Activated CD4-positive, CD25-positive, alpha-beta regulatory T cell treated with anti-CD3 and anti-CD28 coated beads, Interleukin-2, amount 50 U/mL, for 16 hours (primary cell): Measurements from ENCODE around the gene CIBAR2.
"Not testable (repeated sequence)": the region's sequence is repeated elsewhere in the genome, so short reads cannot be mapped to it uniquely, and the experiment has no call there.

Source experiments
- DNase-seq: peaks from one replicate; pipeline ENCODE4 v3.0.0-alpha.2; 2020; ENCODE audit warnings: low read depth, low spot score

CIBAR2 gene

GRCh38 chr16:85062845-85063244 is 49.4 kb downstream of the CIBAR2 start:
- DNase-seq: no peak

GRCh38 chr16:85062323-85062722 is 49.9 kb downstream of the CIBAR2 start:
- no peak for DNase-seq

- no peak for DNase-seq
Measured at GRCh38 chr16:85061566-85061965, 50.7 kb downstream of the CIBAR2 start.

- DNase-seq: no peak
Measured at GRCh38 chr16:85058909-85059308, 53.4 kb downstream of the CIBAR2 start.

- no peak for DNase-seq
Measured at GRCh38 chr16:85057948-85058347, 54.3 kb downstream of the CIBAR2 start.

GRCh38 chr16:85057212-85057889 is 54.9 kb downstream of the CIBAR2 start:
- no peak for DNase-seq

- DNase-seq: no peak
Measured at GRCh38 chr16:85056211-85056748, 56.0 kb downstream of the CIBAR2 start.

GRCh38 chr16:85055493-85056210 is 56.6 kb downstream of the CIBAR2 start:
- DNase-seq: peak; percentile 33

- no peak for DNase-seq
Measured at GRCh38 chr16:85054948-85055492, 57.3 kb downstream of the CIBAR2 start.

GRCh38 chr16:85054321-85054720 is 58.0 kb downstream of the CIBAR2 start:
- not testable (repeated sequence) for DNase-seq

- no peak for DNase-seq
Measured at GRCh38 chr16:85052536-85052935, 59.7 kb downstream of the CIBAR2 start.

GRCh38 chr16:85051683-85052082 is 60.6 kb downstream of the CIBAR2 start:
- DNase-seq: no peak

- DNase-seq: no peak
Measured at GRCh38 chr16:85051067-85051581, 61.1 kb downstream of the CIBAR2 start.

- DNase-seq: no peak
Measured at GRCh38 chr16:85049706-85050305, 62.5 kb downstream of the CIBAR2 start.

- DNase-seq: no peak
Measured at GRCh38 chr16:85048921-85049562, 63.2 kb downstream of the CIBAR2 start.
